GM18861 (cell line): ENCODE measurements around the gene ARFGEF2.
"Not testable (repeated sequence)": the region's sequence is repeated elsewhere in the genome, so short reads cannot be mapped to it uniquely, and the experiment has no call there.

ENCODE experiments used
- ATAC-seq: cut with Tn5 transposase; IDR thresholded peaks from one replicate; pipeline ENCODE4 v1.9.1; 2021; ENCODE audit not compliant: unreplicated experiment

Gene ARFGEF2

GRCh38 chr20:48949304-48950170, 28.0 kb downstream of the ARFGEF2 start:
- ATAC-seq = no peak

GRCh38 chr20:48951041-48951440, 29.5 kb downstream of the ARFGEF2 start:
- ATAC-seq = no peak

- ATAC-seq = no peak
Measured at GRCh38 chr20:48951646-48952045, 30.1 kb downstream of the ARFGEF2 start.

- no peak for ATAC-seq
Measured at GRCh38 chr20:48952656-48953055, 31.1 kb downstream of the ARFGEF2 start.

GRCh38 chr20:48953653-48954052, 32.1 kb downstream of the ARFGEF2 start:
- ATAC-seq = no peak

- ATAC-seq = no peak
Measured at GRCh38 chr20:48956052-48956451, 34.5 kb downstream of the ARFGEF2 start.

- no peak for ATAC-seq
Measured at GRCh38 chr20:48957053-48957481, 35.6 kb downstream of the ARFGEF2 start.

GRCh38 chr20:48957533-48957932, 36.0 kb downstream of the ARFGEF2 start:
- no peak for ATAC-seq

- ATAC-seq = no peak
Measured at GRCh38 chr20:48958743-48959142, 37.2 kb downstream of the ARFGEF2 start.

GRCh38 chr20:48959899-48960550, 38.5 kb downstream of the ARFGEF2 start:
- ATAC-seq = no peak

- no peak for ATAC-seq
Measured at GRCh38 chr20:48962421-48962820, 40.9 kb downstream of the ARFGEF2 start.

- ATAC-seq = no peak
Measured at GRCh38 chr20:48962976-48963771, 41.7 kb downstream of the ARFGEF2 start.

GRCh38 chr20:48965189-48965910, 43.8 kb downstream of the ARFGEF2 start:
- ATAC-seq = no peak

- no peak for ATAC-seq
Measured at GRCh38 chr20:48970681-48971365, 49.3 kb downstream of the ARFGEF2 start.

- ATAC-seq = no peak
Measured at GRCh38 chr20:48971956-48972355, 50.4 kb downstream of the ARFGEF2 start.

- ATAC-seq = no peak
Measured at GRCh38 chr20:48972816-48973215, 51.3 kb downstream of the ARFGEF2 start.

- ATAC-seq = no peak
Measured at GRCh38 chr20:48975955-48976354, 54.4 kb downstream of the ARFGEF2 start.

- ATAC-seq = not testable (repeated sequence)
Measured at GRCh38 chr20:48979980-48980379, 58.5 kb downstream of the ARFGEF2 start.

GRCh38 chr20:48983423-48984400, 62.2 kb downstream of the ARFGEF2 start:
- no peak for ATAC-seq
